ENCODE results near the gene MYH6.

Gene MYH6

DNA sequence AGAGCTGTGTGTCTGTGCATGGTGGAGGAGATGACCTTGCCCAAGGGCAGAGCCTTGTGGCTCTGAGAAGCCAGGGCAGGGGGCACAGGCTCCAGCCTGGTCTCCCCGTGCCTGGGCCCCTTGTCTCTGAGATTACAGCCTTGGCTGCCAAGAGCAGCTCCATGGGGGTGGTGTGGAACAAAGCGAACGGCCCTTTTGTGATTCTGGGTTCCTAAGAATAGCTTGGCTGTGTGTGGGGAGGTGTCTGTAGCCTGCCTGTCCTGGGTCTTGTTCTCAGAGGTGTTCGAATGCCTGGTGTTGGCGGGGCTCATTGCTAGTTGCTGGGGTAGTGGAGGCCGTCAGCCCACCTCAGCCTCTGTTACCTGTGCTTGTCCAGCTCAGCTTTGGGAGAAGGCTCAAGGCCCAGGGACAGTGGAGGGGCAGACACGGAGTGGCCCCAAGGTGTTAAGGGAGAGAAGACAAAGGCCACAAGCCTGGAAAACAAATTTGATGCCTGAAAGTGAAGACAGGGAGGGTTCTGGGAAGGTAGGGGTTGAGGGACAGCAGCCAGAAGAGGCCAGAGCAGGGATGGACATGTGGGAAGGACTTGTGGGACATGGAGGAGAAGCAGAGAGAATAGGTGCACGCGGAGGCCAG is 34.8 kb upstream of the MYH6 start:
- TF ChIP-seq CTCF (IDR thresholded peaks at IDR 0.05; ENCODE audit: insufficient read depth, low read depth, low read length, missing control alignments), result no peak
- no peak overlapping the region for H3K4me3 ChIP-seq (ENCODE audit: low read depth, low read length)
- DNase-seq (ENCODE audit: low read depth), result no peak

- no peak for TF ChIP-seq CTCF (IDR thresholded peaks at IDR 0.05; ENCODE audit: insufficient read depth, low read depth, low read length, missing control alignments)
- no peak overlapping the region for H3K4me3 ChIP-seq (ENCODE audit: low read depth, low read length)
- DNase-seq (ENCODE audit: low read depth), result no peak
These were observed 33.0 kb upstream of the MYH6 start for GRCh38 chr14:23441076-23441475.

DNA sequence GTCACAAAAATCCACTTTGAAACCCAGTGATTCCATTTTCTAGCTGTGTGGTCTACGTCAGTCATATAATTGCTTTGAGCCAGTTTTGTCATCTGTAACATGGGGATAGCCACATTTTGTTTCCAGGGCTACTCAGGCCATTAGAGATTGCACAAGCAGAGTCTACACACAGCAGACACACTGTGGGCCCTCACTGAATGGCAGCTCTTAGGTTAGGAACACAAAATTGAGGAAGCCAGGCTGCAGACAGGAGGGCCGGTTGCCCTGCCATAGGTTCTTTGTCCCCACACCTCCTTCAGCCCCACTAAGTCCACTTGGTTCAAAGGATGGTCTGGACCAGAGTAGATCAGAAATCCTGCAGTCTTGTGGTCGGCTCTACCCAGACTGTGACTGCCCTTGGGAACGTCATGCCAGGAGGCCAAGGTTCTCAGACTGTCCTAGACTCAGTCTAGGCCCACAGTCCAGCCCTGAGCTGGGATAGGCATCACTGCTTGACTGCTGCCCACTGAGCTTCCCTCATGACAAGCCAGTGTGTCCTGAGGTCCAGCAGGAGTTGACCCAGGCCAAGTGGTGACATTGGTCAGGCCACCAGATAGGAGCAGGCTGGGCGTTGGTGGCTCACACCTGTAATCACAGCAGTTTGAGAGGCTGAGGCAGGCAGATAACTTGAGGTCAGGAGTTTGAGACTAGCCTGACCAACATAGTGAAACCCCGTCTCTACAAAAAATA is 31.2 kb upstream of the MYH6 start:
- no peak for TF ChIP-seq CTCF (IDR thresholded peaks at IDR 0.05; ENCODE audit: insufficient read depth, low read depth, low read length, missing control alignments)
- DNase-seq (ENCODE audit: low read depth), result no peak
- no peak overlapping the region for H3K4me3 ChIP-seq (ENCODE audit: low read depth, low read length)

GRCh38 chr14:23438101-23438971 is 30.3 kb upstream of the MYH6 start:
- no peak for DNase-seq (ENCODE audit: low read depth)
- no peak overlapping the region for H3K4me3 ChIP-seq (ENCODE audit: low read depth, low read length)
- TF ChIP-seq CTCF (IDR thresholded peaks at IDR 0.05; ENCODE audit: insufficient read depth, low read depth, low read length, missing control alignments), result no peak

GRCh38 chr14:23437133-23438100 is 29.3 kb upstream of the MYH6 start:
- no peak for TF ChIP-seq CTCF (IDR thresholded peaks at IDR 0.05; ENCODE audit: insufficient read depth, low read depth, low read length, missing control alignments)
- no peak for DNase-seq (ENCODE audit: low read depth)
- no peak overlapping the region for H3K4me3 ChIP-seq (ENCODE audit: low read depth, low read length)
